CD8-positive, alpha-beta memory T cell (primary cell): ENCODE measurements around the gene RBM42. TPM values are rescaled to one million over a fixed set of nuclear protein-coding genes. Genes with fewer than 3 reads are reported as not detected.
"Not testable (repeated sequence)": the region's sequence is repeated elsewhere in the genome, so short reads cannot be mapped to it uniquely, and the experiment has no call there.

Source experiments
- CTCF ChIA-PET: fragments of 350-600 bp; sonication (Branson Sonifier 250); formaldehyde crosslinking; loops from one replicate; lab custom pipeline; 2021; ENCODE audit warnings: antibody characterized with exemption; lab: Charles Lee
- POLR2A ChIA-PET: fragments of 350-600 bp; sonication (Branson Sonifier 250); formaldehyde crosslinking; loops from one replicate; lab custom pipeline; 2021; ENCODE audit warnings: antibody characterized with exemption; lab: Charles Lee
- DNase-seq, 5 donors: peaks; one replicate each; pipeline versions ENCODE4 v3.0.0 to v3.0.0-alpha.2; 2020 to 2022; ENCODE audit warnings: mixed read lengths in 1 of 5
- H3K27ac ChIP-seq: one replicate; pipeline ENCODE4 v1.7.0; 2013; ENCODE audit warnings: low read depth, mild to moderate bottlenecking, low read length, moderate library complexity
- H3K27me3 ChIP-seq: 2 replicates; pipeline ENCODE4 v1.7.0; 2013; ENCODE audit warnings: low read length, mild to moderate bottlenecking; ENCODE audit not compliant: insufficient read depth, poor library complexity, severe bottlenecking
- H3K36me3 ChIP-seq: 2 replicates; pipeline ENCODE4 v1.7.0; 2013; ENCODE audit warnings: mild to moderate bottlenecking, low read length, moderate library complexity; ENCODE audit not compliant: insufficient read depth
- H3K4me1 ChIP-seq: 2 replicates; pipeline ENCODE4 v1.7.0; 2013; ENCODE audit warnings: mild to moderate bottlenecking, low read length, moderate library complexity; ENCODE audit not compliant: insufficient read depth
- H3K4me3 ChIP-seq: 2 replicates; pipeline ENCODE4 v1.7.0; 2013; ENCODE audit warnings: mild to moderate bottlenecking, low read length
- H3K9me3 ChIP-seq: 2 replicates; pipeline ENCODE4 v1.7.0; 2013; ENCODE audit warnings: mild to moderate bottlenecking, low read length
- H3K27ac Mint-ChIP-seq, 8 donors: one replicate each; pipeline ENCODE4 v1.8.0; 2020 to 2021; ENCODE audit warnings: mixed read lengths in 8 of 8, mild to moderate bottlenecking in 6 of 8, inconsistent platforms in 3 of 8, moderate library complexity in 3 of 8
- H3K27me3 Mint-ChIP-seq, 2 donors: one replicate each; pipeline ENCODE4 v1.8.0; 2020 to 2021; ENCODE audit warnings: mixed read lengths in 2 of 2, mild to moderate bottlenecking in 1 of 2, moderate library complexity in 1 of 2
- H3K36me3 Mint-ChIP-seq, 3 donors: one replicate each; pipeline ENCODE4 v1.8.0; 2020 to 2021; ENCODE audit warnings: mixed read lengths in 3 of 3, inconsistent platforms in 1 of 3, mild to moderate bottlenecking in 1 of 3
- H3K4me1 Mint-ChIP-seq, 3 donors: one replicate each; pipeline ENCODE4 v1.8.0; 2020 to 2021; ENCODE audit warnings: mixed read lengths in 3 of 3, inconsistent platforms in 1 of 3, mild to moderate bottlenecking in 1 of 3
- H3K4me3 Mint-ChIP-seq, 7 donors: one replicate each; pipeline ENCODE4 v1.8.0; 2020 to 2021; ENCODE audit warnings: mixed read lengths in 7 of 7, mild to moderate bottlenecking in 6 of 7, moderate library complexity in 4 of 7, inconsistent platforms in 2 of 7
- H3K9me3 Mint-ChIP-seq, 5 donors: one replicate each; pipeline ENCODE4 v1.8.0; 2020 to 2022; ENCODE audit warnings: mixed read lengths in 5 of 5, mild to moderate bottlenecking in 3 of 5, moderate library complexity in 2 of 5, inconsistent platforms in 1 of 5
- polyA plus RNA-seq: library from polyadenylated mRNA; unstranded; fragments of 300-500 nt; fragmentation: Illumina TruSeq; gene quantifications from one replicate; pipeline ENCODE4 v1.2.3, GENCODE V29; 2021
- total RNA-seq, 2 experiments: library from RNA; stranded (reverse); gene quantifications; one replicate each; pipeline ENCODE4 v1.2.3, GENCODE V29; 2021

The RBM42 gene
- total and polyA plus RNA-seq, 3 experiments from 2014 or later = 62.4 to 116 (median 109) TPM

DNA sequence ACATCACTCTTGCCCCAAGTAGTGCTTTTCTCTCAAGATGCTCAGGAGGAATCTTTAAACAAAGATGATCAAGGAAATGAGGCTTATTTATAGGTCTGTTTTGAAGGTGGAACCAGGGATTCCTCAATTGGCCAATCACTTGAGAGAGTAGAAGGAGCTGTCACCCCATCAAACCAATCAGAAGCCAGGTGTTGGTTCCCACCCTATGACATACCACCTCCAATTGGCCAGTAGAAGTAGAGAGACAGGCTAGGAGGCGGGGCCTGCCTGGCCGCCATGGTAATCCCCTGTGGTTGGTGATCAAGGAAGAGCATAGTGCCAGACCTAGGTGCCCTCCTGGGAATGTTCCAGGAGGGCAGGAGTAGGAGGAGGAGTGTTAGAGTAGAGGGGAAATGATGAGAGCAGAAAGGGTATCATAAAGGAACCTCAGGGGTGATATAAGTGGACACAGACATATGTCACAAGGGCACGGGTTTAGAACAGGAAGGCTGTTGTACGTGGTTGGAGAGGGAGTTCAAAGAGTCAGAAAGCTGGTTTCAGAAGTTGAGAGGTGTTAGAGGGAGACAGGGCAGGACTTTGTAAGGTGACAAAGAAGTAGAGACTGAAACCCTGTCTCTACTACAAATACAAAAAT is 32.4 kb upstream of the RBM42 start:
- Histone ChIP-seq H3K27me3 (no peaks in the 10 kb centered on the region), H3K4me1 (no peaks in the 10 kb centered on the region), H3K9me3 (no peaks in the 10 kb centered on the region), H3K4me3 (no peak overlapping the region), H3K36me3 (no peaks in the 10 kb centered on the region), H3K27ac (no peak overlapping the region)
- Mint-ChIP-seq H3K36me3 (peaks cover 0 to 3% (median 0%) of the 10 kb centered on the region in 3 donors), H3K9me3 (no peaks in the 10 kb centered on the region), H3K27ac (peak overlapping the region in 1 of 8 donors; percentile 10), H3K4me1 (peaks cover 0 to 2% (median 0%) of the 10 kb centered on the region in 3 donors), H3K4me3 (no peak overlapping the region), H3K27me3 (peaks cover 5 to 35% of the 10 kb centered on the region in 2 donors)
- POLR2A ChIA-PET = no interaction called here
- DNase-seq = no peak
- CTCF ChIA-PET = no interaction called here

DNA sequence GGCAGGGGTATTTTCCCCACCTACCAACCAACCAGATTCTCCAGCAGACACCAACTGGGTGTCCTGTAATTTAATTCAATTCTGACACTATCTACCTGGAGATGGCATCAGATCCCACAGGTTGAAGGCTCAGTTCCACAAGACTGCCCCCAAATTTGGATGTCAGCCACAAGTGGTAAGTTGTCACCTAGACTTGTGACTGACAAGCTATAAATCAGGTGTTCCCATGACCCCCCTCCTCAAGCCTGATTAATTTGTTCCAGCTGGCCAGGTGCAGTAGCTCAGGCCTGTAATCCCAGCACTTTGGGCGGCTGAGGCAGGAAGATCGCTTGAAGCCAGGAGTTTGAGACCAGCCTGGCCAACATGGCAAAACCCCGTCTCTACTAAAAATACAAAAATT is 26.9 kb upstream of the RBM42 start:
- no peaks in the 10 kb centered on the region for H3K27me3 ChIP-seq
- no peak overlapping the region for H3K27ac Mint-ChIP-seq
- H3K27me3 Mint-ChIP-seq = peaks cover 5 to 19% of the 10 kb centered on the region in 2 donors
- H3K9me3 ChIP-seq = no peaks in the 10 kb centered on the region
- DNase-seq = no peak
- H3K27ac ChIP-seq = no peak overlapping the region
- H3K4me3 ChIP-seq = no peak overlapping the region
- peaks cover 0 to 3% (median 0%) of the 10 kb centered on the region in 5 donors for H3K9me3 Mint-ChIP-seq
- POLR2A ChIA-PET = no interaction called here
- no peaks in the 10 kb centered on the region for H3K36me3 ChIP-seq
- no peak overlapping the region for H3K4me3 Mint-ChIP-seq
- peaks cover 0 to 4% (median 3%) of the 10 kb centered on the region in 3 donors for H3K36me3 Mint-ChIP-seq
- CTCF ChIA-PET = interaction anchor here (1.1 to 1.2 kb wide), 2 partner anchors 10 to 11 kb away, joined by 3 to 4 read pairs; partner anchors contain the start of gene HAUS5
- H3K4me1 Mint-ChIP-seq = no peaks in the 10 kb centered on the region
- H3K4me1 ChIP-seq = no peaks in the 10 kb centered on the region

DNA sequence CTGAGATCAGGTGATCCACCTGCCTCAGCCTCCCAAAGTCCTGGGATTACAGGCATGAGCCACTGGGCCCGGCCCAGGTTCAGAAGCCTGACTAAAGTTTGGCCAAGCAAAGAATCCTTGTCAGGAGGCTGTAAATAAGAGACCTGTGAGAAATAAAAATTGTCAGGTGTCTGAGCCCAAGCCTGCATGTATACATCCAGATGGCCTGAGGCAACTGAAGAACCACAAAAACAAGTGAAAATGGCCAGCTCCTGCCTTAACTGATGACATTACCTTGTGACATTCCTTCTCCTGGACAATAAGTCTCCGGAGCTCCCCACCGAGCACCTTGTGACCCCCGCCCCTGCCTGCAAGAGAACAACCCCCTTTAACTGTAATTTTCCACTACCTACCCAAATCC is 24.4 kb upstream of the RBM42 start:
- H3K9me3 ChIP-seq, H3K4me3 Mint-ChIP-seq, H3K27ac Mint-ChIP-seq, H3K4me3 ChIP-seq, H3K36me3 ChIP-seq, H3K4me1 ChIP-seq, CTCF ChIA-PET, H3K4me1 Mint-ChIP-seq, H3K27me3 ChIP-seq, H3K27ac ChIP-seq, H3K36me3 Mint-ChIP-seq, DNase-seq, H3K9me3 Mint-ChIP-seq, POLR2A ChIA-PET: not testable (repeated sequence)
- peaks cover 3 to 12% of the 10 kb centered on the region in 2 donors for H3K27me3 Mint-ChIP-seq

DNA sequence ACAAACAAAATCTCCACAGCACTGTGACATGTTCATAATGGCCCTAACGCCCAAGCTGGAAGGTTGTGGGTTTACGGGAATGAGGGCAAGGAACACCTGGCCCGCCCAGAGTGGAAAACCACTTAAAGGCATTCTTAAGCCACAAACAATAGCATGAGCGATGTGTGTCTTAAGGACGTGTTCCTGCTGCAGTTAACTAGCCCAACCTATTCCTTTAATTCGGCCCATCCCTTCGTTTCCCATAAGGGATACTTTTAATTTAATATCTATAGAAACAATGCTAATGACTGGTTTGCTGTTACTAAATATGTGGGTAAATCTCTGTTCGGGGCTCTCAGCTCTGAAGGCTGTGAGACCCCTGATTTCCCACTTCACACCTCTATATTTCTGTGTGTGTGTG is 21.7 kb upstream of the RBM42 start:
- H3K9me3 ChIP-seq, H3K36me3 Mint-ChIP-seq, H3K27ac ChIP-seq, H3K4me3 ChIP-seq, H3K27me3 Mint-ChIP-seq, H3K27me3 ChIP-seq, H3K4me3 Mint-ChIP-seq, H3K9me3 Mint-ChIP-seq, H3K36me3 ChIP-seq, POLR2A ChIA-PET, DNase-seq: not testable (repeated sequence)
- H3K4me1 Mint-ChIP-seq = peaks cover 16 to 24% (median 23%) of the 10 kb centered on the region in 3 donors
- CTCF ChIA-PET = interaction anchor here (0.9 to 1.2 kb wide), 2 partner anchors 8 to 15 kb away, joined by 3 read pairs; no protein-coding TSS in a partner anchor
- peaks cover 22% of the 10 kb centered on the region for H3K4me1 ChIP-seq
- peak overlapping the region in 2 of 8 donors; percentile 32 to 62 for H3K27ac Mint-ChIP-seq

DNA sequence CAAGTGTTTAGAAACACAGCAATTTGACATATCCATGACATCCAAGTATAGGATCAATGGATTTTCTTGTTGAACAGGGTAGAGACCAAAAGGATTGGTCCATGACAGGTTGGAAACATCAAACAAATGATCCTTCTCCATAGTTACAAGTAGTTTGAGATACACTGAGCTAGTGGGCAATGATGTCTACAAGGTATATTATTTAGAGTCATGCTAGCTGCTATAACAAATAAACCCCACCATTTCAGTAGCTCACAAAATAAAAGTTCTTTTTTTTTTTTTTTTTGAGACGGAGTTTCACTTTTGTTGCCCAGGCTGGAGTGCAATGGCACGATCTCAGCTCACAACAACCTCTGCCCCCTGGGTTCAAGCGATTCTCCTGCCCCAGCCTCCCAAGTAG is 21.2 kb upstream of the RBM42 start:
- no peaks in the 10 kb centered on the region for H3K9me3 ChIP-seq
- Mint-ChIP-seq H3K36me3 (peaks cover 2 to 4% (median 2%) of the 10 kb centered on the region in 3 donors), H3K27ac (peak overlapping the region in 1 of 8 donors; percentile 62), H3K4me3 (no peak overlapping the region), H3K27me3 (peaks cover 0 to 3% of the 10 kb centered on the region in 2 donors), H3K4me1 (peaks cover 20 to 29% (median 28%) of the 10 kb centered on the region in 3 donors), H3K9me3 (peaks cover 2 to 9% (median 4%) of the 10 kb centered on the region in 5 donors)
- no peak overlapping the region for H3K27ac ChIP-seq
- H3K4me1 ChIP-seq = peaks cover 25% of the 10 kb centered on the region
- no peaks in the 10 kb centered on the region for H3K27me3 ChIP-seq
- no peaks in the 10 kb centered on the region for H3K36me3 ChIP-seq
- no peak overlapping the region for H3K4me3 ChIP-seq
- no peak for DNase-seq
- ChIA-PET CTCF (interaction anchor here (1.2 kb wide), 1 partner anchor 15 kb away, joined by 3 read pairs; no protein-coding TSS in a partner anchor), POLR2A (no interaction called here)

DNA sequence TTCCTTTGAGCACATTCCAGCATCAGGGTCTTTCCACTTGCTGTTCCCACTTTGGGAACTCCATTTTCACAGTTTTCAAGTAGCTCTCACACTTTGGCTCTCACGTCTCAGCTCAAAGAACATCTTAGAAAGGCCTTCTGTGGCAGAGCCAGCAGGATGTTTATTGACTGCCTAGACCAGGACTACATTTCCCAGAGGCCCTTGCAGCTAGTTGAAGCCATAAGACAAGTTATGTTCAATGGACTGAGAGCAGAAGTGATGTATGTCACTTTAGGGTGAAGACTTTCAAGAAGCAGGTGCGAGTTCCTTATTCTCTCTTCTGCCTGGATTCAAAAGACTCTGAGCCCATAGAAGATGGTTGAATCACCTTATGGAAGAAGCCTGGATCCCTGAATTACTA is 20.6 kb upstream of the RBM42 start:
- Histone ChIP-seq H3K4me1 (peaks cover 30% of the 10 kb centered on the region), H3K9me3 (no peaks in the 10 kb centered on the region), H3K36me3 (no peaks in the 10 kb centered on the region), H3K27ac (no peak overlapping the region), H3K27me3 (no peaks in the 10 kb centered on the region), H3K4me3 (no peak overlapping the region)
- ChIA-PET POLR2A (no interaction called here), CTCF (interaction anchor here (1.2 kb wide), 1 partner anchor 14 kb away, joined by 3 read pairs; no protein-coding TSS in a partner anchor)
- Mint-ChIP-seq H3K4me1 (peaks cover 21 to 34% (median 31%) of the 10 kb centered on the region in 3 donors), H3K9me3 (peaks cover 2 to 9% (median 4%) of the 10 kb centered on the region in 5 donors), H3K27me3 (peaks cover 0 to 2% of the 10 kb centered on the region in 2 donors), H3K4me3 (no peak overlapping the region), H3K27ac (peak overlapping the region in 3 of 8 donors; percentile 12 to 62 (median 14)), H3K36me3 (peaks cover 2 to 4% (median 2%) of the 10 kb centered on the region in 3 donors)
- no peak for DNase-seq

DNA sequence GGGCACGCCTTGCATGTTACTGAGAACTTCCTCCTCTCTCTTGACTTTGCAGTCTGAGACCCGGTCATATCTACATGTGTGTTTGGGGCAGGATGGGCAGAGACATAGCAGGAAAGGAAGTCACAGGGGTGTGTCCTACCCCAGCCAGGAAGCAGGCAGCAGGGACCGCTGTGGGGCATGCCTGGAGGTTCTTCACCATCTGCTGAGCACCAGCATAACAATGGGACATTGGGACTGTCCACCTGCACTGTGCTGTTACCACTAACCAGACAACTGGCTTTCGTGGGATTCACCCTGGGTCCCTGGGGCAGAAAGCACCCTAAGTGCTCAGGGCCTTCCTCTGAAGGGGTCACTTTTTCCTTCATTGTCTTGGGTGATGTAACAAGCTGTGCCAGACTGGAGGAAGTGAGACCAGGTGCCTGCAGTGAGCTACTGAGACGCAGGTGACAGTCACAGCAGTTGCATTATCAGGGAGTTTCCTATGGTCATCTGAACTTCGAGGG is 18.9 kb upstream of the RBM42 start:
- Mint-ChIP-seq H3K4me1 (peaks cover 25 to 41% (median 31%) of the 10 kb centered on the region in 3 donors), H3K36me3 (peaks cover under 1 to 7% (median 2%) of the 10 kb centered on the region in 3 donors), H3K4me3 (peak overlapping the region in 5 of 7 donors; percentile 9 to 39 (median 32)), H3K27ac (peak overlapping the region; percentile 32 to 88 (median 74)), H3K9me3 (peaks cover 2 to 9% (median 4%) of the 10 kb centered on the region in 5 donors), H3K27me3 (no peaks in the 10 kb centered on the region)
- Histone ChIP-seq H3K27ac (no peak overlapping the region), H3K27me3 (no peaks in the 10 kb centered on the region), H3K4me3 (peak overlapping the region; percentile 43), H3K9me3 (no peaks in the 10 kb centered on the region), H3K4me1 (peaks cover 31% of the 10 kb centered on the region), H3K36me3 (no peaks in the 10 kb centered on the region)
- ChIA-PET POLR2A (no interaction called here), CTCF (no interaction called here)
- DNase-seq = no peak

DNA sequence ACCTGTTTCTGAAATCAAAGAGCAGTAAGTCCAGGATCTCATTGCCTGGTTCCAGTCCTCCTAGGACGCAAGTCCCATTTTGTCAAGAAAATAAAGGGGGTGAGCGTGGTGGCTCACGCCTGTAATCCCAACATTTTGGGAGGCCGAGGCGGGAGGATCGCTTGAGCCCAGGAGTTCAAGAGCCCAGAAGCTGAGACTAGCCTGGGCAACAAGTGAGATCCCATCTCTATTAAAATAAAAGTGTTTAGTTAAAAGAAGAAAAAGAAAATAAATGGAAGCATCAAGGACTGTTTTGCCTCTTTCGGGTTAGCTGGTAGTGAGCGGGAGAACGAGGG is 16.6 kb upstream of the RBM42 start:
- H3K9me3 ChIP-seq = no peaks in the 10 kb centered on the region
- H3K9me3 Mint-ChIP-seq = peaks cover 2 to 8% (median 4%) of the 10 kb centered on the region in 5 donors
- H3K4me3 Mint-ChIP-seq = peak overlapping the region; percentile 84 to 95 (median 87)
- peak overlapping the region; percentile 41 to 95 (median 90) for H3K27ac Mint-ChIP-seq
- CTCF ChIA-PET = interaction anchor here (0.8 to 1.6 kb wide), 2 partner anchors 64 to 107 kb away, joined by 3 to 4 read pairs; no protein-coding TSS in a partner anchor
- H3K27me3 ChIP-seq = no peaks in the 10 kb centered on the region
- H3K4me3 ChIP-seq = peak overlapping the region; percentile 91
- H3K36me3 ChIP-seq = no peaks in the 10 kb centered on the region
- H3K27ac ChIP-seq = peak overlapping the region; percentile 86
- peaks cover 31% of the 10 kb centered on the region for H3K4me1 ChIP-seq
- POLR2A ChIA-PET = interaction anchor here (1.0 kb wide), 1 partner anchor 36 kb away, joined by 3 read pairs; the partner anchor contains the start of gene COX6B1
- H3K27me3 Mint-ChIP-seq = no peaks in the 10 kb centered on the region
- DNase-seq = no peak
- H3K36me3 Mint-ChIP-seq = peaks cover 0 to 23% (median 6%) of the 10 kb centered on the region in 3 donors
- H3K4me1 Mint-ChIP-seq = peaks cover 25 to 41% (median 31%) of the 10 kb centered on the region in 3 donors
